ENCODE measurements around the gene UMODL1.

Gene UMODL1, protein sequence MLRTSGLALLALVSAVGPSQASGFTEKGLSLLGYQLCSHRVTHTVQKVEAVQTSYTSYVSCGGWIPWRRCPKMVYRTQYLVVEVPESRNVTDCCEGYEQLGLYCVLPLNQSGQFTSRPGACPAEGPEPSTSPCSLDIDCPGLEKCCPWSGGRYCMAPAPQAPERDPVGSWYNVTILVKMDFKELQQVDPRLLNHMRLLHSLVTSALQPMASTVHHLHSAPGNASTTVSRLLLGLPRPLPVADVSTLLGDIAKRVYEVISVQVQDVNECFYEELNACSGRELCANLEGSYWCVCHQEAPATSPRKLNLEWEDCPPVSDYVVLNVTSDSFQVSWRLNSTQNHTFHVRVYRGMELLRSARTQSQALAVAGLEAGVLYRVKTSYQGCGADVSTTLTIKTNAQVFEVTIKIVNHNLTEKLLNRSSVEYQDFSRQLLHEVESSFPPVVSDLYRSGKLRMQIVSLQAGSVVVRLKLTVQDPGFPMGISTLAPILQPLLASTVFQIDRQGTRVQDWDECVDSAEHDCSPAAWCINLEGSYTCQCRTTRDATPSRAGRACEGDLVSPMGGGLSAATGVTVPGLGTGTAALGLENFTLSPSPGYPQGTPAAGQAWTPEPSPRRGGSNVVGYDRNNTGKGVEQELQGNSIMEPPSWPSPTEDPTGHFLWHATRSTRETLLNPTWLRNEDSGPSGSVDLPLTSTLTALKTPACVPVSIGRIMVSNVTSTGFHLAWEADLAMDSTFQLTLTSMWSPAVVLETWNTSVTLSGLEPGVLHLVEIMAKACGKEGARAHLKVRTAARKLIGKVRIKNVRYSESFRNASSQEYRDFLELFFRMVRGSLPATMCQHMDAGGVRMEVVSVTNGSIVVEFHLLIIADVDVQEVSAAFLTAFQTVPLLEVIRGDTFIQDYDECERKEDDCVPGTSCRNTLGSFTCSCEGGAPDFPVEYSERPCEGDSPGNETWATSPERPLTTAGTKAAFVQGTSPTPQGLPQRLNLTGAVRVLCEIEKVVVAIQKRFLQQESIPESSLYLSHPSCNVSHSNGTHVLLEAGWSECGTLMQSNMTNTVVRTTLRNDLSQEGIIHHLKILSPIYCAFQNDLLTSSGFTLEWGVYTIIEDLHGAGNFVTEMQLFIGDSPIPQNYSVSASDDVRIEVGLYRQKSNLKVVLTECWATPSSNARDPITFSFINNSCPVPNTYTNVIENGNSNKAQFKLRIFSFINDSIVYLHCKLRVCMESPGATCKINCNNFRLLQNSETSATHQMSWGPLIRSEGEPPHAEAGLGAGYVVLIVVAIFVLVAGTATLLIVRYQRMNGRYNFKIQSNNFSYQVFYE

DNA sequence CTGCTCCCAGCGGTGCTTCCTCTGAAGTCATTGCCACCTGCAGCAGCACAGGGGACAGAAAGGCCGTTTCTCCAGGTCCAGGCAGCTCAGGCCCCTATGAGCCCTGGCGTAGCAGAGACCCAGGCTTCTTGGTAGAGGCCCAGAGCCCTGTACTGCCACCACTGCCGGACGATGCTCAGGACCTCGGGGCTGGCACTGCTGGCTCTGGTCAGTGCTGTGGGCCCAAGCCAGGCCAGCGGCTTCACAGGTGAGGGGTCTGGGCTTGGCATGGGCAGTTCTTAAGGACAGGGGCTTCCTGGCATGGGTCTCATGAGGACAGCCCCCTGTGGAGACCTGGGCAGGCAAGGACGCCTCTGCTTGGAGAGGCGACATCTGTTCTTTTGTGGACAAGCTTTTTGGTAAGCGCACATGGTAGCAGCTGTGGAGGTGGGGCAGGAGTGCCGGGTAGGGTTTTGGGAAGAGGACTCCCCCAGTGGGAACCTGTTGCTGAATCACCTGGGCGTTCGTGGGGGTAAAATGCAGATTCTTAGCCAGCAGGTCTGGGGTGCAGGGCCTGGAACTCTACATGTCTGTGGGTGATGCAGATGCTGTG is at the start of gene UMODL1:
TSS of gene UMODL1 (plus strand) at position 172 of the 592 bp plus-strand sequence. CDS start at position 172, 0 bp downstream.
- DNase-seq = no peak

GRCh38 chr21:42021371-42022090 is 49.6 kb upstream of the UMODL1 start:
- no peak for DNase-seq

- DNase-seq = no peak
Observed at GRCh38 chr21:42022091-42022430, 49.1 kb upstream of the UMODL1 start.

DNA sequence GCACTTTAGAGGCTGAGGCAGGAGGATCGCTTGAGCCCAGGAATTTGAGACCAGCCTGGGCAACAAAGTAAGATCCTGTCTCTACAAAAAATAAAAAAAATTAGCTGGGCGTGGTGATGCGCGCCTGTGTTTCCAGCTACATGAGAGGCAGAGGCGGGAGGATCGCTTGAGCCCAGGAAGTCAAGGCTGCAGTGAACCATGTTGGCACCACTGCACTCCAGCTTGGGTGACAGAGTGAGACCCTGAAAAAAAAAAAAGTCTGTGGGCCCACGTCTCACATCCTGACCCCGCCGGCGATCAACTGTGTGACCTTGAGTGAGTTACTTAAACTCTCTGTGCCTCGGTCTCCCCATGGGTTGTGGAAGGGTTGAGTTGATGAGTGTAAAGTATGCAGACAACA is 48.2 kb upstream of the UMODL1 start:
- DNase-seq = no peak

- DNase-seq = no peak
Observed at GRCh38 chr21:42025376-42026081, 45.6 kb upstream of the UMODL1 start.

- no peak for DNase-seq
Observed at GRCh38 chr21:42026082-42026435, 45.1 kb upstream of the UMODL1 start.

- no peak for DNase-seq
Observed at GRCh38 chr21:42027085-42027821, 43.9 kb upstream of the UMODL1 start.

DNA sequence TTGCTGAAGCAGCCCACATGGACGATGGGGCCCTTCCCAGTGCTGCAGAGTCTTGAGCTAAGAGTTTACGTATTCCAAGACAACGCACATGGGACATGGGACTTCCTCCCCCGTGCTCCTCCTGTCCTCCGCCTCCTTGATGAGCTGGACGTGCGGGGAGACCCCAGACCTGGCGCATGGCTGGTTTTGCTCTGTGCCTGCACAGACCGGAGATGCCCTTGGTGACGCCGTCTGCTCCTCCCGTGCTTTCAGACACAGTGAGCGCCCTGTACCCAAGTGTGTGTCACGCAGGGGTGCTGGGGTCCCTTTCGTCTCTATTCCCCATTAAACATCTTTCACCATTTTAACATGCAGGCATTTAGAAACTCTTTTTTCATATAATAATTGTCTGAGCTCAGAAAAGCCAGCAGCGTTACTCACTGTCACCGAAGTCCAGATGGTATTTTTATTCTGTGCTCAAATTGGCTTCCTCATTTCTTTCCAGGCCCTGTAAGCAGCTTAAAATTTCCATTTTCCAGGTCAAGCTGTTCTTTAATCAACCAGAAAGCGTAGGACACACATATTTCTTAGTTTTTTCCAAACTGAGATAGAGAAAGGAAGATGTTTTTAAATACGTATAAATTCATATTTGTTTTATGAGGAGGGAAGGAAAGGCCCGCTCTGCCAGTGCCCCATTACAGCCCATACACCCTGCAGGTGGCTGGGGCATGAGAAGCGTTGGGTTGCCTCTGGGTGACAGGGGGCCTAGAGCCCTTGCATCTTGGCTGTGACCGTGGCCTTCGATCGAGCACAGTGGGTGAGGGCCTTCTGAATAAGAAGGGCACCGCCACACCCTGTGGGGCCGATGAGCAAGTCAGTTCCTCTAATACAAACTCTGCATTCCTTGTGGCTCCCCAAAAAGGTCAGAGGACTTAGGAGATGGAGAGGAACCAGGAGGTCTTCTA is 43.0 kb upstream of the UMODL1 start:
- no peak for DNase-seq

- no peak for DNase-seq
Observed at GRCh38 chr21:42028766-42029425, 42.2 kb upstream of the UMODL1 start.

DNA sequence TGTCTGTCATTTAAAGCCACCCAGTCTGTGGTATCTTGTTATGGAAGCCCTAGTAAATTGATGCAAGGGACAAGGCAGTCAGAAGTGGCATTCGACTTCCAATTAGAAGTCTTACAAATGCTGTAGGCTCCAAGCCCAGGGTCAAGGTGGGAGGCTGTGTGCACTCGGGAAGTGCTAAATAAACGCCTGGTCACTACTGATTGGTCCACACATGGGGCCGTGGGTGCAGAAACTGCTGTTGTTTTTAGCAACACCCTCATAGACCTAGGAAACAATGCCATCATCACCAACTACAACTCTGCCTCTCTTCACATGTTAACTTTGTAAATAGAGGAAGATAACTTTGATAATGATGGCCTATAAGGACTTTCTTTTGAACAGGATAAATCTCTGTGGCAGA is 40.8 kb upstream of the UMODL1 start:
- DNase-seq = no peak

DNA sequence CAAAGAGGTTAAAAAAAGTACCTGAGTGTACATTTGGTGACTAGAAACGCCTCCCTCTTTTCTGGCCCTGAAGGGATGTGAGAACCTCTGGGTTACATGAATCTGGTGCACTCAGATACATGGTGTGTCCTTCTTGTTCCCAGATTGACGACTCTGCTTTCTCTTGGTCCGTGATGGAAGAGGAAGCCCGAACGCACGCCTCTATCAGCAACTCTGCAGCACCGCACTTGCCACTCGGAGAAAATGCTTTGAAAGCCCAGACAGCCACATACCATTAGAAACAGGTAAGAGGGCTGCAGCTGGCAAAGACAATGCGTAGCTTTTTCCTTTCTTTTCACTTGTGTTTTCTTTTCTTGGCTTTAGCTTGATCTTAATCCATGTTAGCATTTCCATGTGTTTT is 39.9 kb upstream of the UMODL1 start:
- DNase-seq = no peak

GRCh38 chr21:42031816-42032215 is 39.3 kb upstream of the UMODL1 start:
- no peak for DNase-seq

- DNase-seq = no peak
Observed at GRCh38 chr21:42032266-42032665, 38.9 kb upstream of the UMODL1 start.

DNA sequence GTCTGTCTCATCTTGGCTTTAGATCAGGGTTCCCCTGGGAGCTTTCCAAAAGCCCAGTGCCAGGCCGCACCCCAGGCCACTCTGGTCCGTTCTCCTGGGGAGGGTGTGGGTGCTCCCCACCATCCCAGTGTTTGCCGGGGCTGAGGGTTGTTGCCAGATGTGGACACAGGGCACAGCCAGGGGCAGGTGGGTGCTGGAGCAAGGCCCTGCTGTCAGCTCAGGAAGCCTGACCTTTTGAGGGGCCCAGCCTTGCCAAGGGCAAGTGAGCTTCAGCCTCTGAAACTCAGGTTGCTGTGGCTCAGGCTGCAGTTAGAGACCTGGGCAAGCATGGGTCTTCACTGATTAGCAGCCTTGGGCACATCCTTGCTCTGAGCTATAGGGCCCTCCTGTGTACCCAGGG is 38.1 kb upstream of the UMODL1 start:
- DNase-seq = no peak

DNA sequence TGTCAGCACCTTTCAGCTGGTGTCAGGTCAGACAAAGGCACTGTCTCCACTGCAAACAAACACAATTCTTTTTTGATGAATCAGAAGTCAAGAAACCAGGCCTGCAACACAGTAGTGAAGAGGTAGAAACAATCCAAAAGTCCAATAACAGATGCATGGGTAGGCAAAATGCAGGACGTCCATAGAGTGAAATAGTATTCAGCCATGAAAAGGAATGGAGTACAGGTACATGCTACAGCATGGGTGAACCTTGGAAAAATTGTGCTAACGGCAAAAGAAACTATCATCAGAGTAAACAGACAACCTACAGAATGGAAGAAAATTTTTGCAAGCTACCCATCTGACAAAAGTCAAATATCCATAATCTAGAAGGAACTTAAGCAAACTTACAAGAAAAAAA is 34.8 kb upstream of the UMODL1 start:
- DNase-seq = no peak

DNA sequence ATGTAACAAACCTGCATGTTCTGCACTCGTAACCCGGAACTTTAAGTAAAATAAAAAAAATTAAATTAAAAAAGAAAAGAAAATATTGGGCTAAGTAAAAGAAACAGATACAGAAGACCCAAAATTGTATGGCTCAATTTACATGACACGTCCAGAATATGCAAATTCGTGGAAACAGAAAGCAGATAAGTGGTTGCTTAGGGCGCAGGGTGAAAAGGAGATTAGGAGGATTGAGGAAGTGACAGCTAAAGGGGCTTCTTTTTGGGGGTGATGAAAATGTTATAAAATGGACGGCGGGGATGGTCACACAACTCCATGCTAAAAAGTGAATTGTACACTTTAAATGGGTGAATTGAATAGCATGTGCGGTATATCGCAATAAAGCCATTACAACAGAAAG is 33.6 kb upstream of the UMODL1 start:
- peak; percentile 22 for DNase-seq

DNA sequence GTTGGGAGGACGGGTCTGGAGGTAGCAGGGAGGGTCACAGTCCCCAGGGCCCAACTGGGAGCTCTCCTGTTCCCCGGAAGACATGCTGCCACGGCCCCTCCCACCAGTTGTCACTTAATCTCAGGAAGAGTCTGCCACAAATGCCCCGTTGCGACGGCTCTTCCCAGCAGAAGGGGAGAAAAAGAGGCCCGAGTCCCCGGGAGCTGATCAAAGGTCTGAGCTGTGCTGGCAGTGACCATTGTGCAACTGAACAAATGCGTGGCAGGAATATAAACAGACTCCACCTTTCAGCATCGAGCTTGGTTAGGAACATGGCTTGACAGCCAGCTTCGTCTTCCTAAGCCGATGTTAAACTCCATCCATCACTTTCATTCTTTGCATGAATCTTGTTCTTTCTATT is 33.2 kb upstream of the UMODL1 start:
- DNase-seq = no peak

- no peak for DNase-seq
Observed at GRCh38 chr21:42038393-42038792, 32.7 kb upstream of the UMODL1 start.

DNA sequence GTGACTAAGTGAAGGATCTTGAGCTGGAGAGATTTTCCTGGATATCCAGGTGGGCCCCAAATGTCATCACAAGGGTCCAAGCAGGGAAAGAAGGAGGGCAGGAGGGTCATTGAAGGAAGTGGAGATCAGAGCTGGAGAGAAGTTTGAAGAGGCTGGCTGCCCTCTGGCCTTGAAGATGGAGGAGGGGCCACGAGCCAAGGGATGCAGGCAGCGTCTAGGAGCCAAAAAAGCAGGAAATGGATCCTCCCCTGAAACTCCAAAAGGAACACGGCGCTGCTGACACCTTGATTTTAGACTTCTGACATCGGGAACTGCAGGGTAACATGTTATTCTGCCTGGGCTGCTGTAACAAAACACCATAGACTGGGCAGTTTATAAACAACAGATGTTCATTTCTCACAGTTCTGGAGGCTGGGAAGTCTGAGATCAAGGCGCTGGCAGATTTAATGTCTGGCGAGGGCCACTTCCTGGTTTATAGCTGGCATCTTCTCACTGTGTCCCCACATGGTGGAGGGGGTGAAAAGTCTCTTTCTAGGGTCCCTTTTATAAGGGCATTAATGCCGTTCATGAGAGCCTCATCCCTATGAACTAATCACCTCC is 32.2 kb upstream of the UMODL1 start:
- no peak for DNase-seq

Measured in hematopoietic multipotent progenitor cell treated with erythropoietin and hydrocortisone succinate and interleukin-3 and kit ligand, for 8 days (in vitro differentiated cells).